Smooth muscle cell (in vitro differentiated cells): ENCODE results near the gene NMBR. TPM values are rescaled to one million over a fixed set of nuclear protein-coding genes. Genes with fewer than 3 reads are reported as not detected.

Experiments
- DNase-seq: peaks from one replicate; lab custom pipeline; 2025; ENCODE audit not compliant: unreplicated experiment; lab: John Stamatoyannopoulos, UW
- H2AFZ ChIP-seq: fragments of 200-600 bp; sonication (generic); 2 replicates; pipeline ENCODE4 v1.6.0; 2016; ENCODE audit warnings: antibody characterized with exemption, low read depth, mild to moderate bottlenecking
- H3F3A ChIP-seq: fragments of 200-600 bp; sonication (generic); 2 replicates; pipeline ENCODE4 v1.6.0; 2017; ENCODE audit warnings: antibody characterized with exemption, low read depth
- H3K27ac ChIP-seq: fragments of 200-600 bp; sonication (generic); 2 replicates; pipeline ENCODE4 v1.5.1; 2016; ENCODE audit warnings: low read depth, mild to moderate bottlenecking
- H3K27me3 ChIP-seq: fragments of 200-600 bp; sonication (generic); 2 replicates; pipeline ENCODE4 v1.6.1; 2016; ENCODE audit warnings: low read depth, mild to moderate bottlenecking
- H3K36me3 ChIP-seq: fragments of 200-600 bp; sonication (generic); 2 replicates; pipeline ENCODE4 v1.5.1; 2016; ENCODE audit warnings: low read depth
- H3K4me1 ChIP-seq: fragments of 200-600 bp; sonication (generic); 2 replicates; pipeline ENCODE4 v1.5.1; 2016; ENCODE audit warnings: low read depth
- H3K4me2 ChIP-seq: fragments of 200-600 bp; sonication (generic); 2 replicates; pipeline ENCODE4 v1.6.0; 2016; ENCODE audit warnings: mild to moderate bottlenecking
- H3K4me3 ChIP-seq: fragments of 200-600 bp; sonication (generic); 2 replicates; pipeline ENCODE4 v1.5.1; 2016; ENCODE audit warnings: mild to moderate bottlenecking
- H3K79me2 ChIP-seq: fragments of 200-600 bp; sonication (generic); 2 replicates; pipeline ENCODE4 v1.6.0; 2016; ENCODE audit warnings: low read depth, mild to moderate bottlenecking
- H3K9ac ChIP-seq: fragments of 200-600 bp; sonication (generic); 2 replicates; pipeline ENCODE4 v1.6.0; 2016; ENCODE audit warnings: low read depth
- H3K9me3 ChIP-seq: fragments of 200-600 bp; sonication (generic); replicated peaks from 2 replicates; pipeline ENCODE4 v1.5.1; 2016; ENCODE audit warnings: low read depth
- H4K20me1 ChIP-seq: fragments of 200-600 bp; sonication (generic); 2 replicates; pipeline ENCODE4 v1.6.0; 2016; ENCODE audit warnings: low read depth
- WGBS: methylation state at CpG from one replicate; pipeline ENCODE4 v1.1.7; 2016; ENCODE audit warnings: low lambda C conversion rate; 5-methylcytosine and 5-hydroxymethylcytosine counted together
- polyA plus RNA-seq: library from polyadenylated mRNA; unstranded; fragments of >200 nt; fragmentation: Nextera tagmentation; extraction: Ambion mirVana; gene quantifications from 2 replicates; pipeline ENCODE4 v1.2.1, GENCODE V29; 2016
- total RNA-seq: library from RNA; depleted of rRNA; stranded (reverse); fragments of >200 nt; gene quantifications from 2 replicates; pipeline ENCODE4 v1.2.3, GENCODE V29; 2014
- TF ChIP-seq, protein P1 (sequence below): fragments of 200-600 bp; sonication (generic); IDR thresholded peaks from 2 replicates; pipeline ENCODE4 v1.5.1; 2017; ENCODE audit warnings: borderline replicate concordance, mild to moderate bottlenecking, antibody characterized with exemption; ENCODE audit not compliant: insufficient read depth, poor library complexity, severe bottlenecking

Gene NMBR
- not detected in 2 replicates for total RNA-seq
- not detected in 2 replicates for polyA plus RNA-seq

DNA sequence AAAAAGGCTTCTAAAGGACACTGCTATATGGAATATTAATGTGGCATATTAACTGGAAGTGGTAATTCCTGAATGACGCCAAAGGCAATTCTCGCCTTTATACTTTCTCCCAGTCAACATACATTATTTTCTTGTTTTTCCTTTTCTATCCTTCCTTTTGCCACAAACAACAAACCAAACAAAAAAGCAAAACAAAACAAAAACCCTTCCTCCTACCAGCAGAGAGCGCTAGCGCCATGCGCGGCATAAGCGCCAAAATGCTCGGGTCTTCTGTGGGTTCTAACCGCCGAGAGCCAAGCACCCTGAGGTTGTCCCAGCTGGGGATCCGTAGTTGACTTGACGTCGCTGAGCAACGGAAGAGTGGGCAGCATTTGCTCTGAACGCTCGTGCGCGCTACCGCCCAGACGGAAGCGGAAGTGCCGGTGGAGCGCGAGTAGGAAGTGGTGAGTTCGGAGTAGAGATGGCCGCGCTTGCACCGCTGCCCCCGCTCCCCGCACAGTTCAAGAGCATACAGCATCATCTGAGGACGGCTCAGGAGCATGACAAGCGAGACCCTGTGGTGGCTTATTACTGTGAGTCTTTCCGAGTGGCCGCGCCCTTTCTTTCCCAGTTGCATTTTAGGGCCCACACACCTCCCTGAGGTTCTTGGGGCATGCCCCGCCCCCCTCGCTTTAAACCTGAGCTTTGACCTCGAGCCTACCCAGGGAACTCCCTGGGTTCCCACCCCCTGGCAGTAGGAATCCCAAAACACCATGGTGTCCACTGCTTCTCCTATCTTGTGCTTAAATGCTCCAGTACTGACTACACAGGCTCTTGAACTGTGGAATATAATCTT is at the start of gene NMBR, which contains the start of gene VTA1:
TSS of gene NMBR (minus strand) at position 295 of the 835 bp plus-strand sequence. CDS start 58,464 bp downstream, outside the sequence.
TSS of gene VTA1 (plus strand) at position 436 of the 835 bp plus-strand sequence. CDS start at position 461, 25 bp downstream.
- peaks cover 9% of the 10 kb centered on the region for H3K4me1 ChIP-seq
- peak; percentile 71 for DNase-seq
- peak within 1 kb of the TSS; percentile 86 for H3K4me2 ChIP-seq
- TF ChIP-seq, protein P1, sequence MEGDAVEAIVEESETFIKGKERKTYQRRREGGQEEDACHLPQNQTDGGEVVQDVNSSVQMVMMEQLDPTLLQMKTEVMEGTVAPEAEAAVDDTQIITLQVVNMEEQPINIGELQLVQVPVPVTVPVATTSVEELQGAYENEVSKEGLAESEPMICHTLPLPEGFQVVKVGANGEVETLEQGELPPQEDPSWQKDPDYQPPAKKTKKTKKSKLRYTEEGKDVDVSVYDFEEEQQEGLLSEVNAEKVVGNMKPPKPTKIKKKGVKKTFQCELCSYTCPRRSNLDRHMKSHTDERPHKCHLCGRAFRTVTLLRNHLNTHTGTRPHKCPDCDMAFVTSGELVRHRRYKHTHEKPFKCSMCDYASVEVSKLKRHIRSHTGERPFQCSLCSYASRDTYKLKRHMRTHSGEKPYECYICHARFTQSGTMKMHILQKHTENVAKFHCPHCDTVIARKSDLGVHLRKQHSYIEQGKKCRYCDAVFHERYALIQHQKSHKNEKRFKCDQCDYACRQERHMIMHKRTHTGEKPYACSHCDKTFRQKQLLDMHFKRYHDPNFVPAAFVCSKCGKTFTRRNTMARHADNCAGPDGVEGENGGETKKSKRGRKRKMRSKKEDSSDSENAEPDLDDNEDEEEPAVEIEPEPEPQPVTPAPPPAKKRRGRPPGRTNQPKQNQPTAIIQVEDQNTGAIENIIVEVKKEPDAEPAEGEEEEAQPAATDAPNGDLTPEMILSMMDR: peak; percentile 76
- peak within 1 kb of the TSS; percentile 81 for H3K9ac ChIP-seq
- 2% methylated on average over 37 of the region's 38 CpGs for WGBS
- H3K27me3 ChIP-seq: no peaks in the 10 kb centered on the region
- H3F3A ChIP-seq: no peaks in the 10 kb centered on the region
- H2AFZ ChIP-seq: peak within 1 kb of the TSS; percentile 98
- peaks cover 49% of the 10 kb centered on the region for H3K79me2 ChIP-seq
- H3K36me3 ChIP-seq: no peaks in the 10 kb centered on the region
- H3K4me3 ChIP-seq: peak within 1 kb of the TSS; percentile 92
- H4K20me1 ChIP-seq: peaks cover 10% of the 10 kb centered on the region
- no peaks in the 10 kb centered on the region for H3K9me3 ChIP-seq
- H3K27ac ChIP-seq: peak within 1 kb of the TSS; percentile 31

DNA sequence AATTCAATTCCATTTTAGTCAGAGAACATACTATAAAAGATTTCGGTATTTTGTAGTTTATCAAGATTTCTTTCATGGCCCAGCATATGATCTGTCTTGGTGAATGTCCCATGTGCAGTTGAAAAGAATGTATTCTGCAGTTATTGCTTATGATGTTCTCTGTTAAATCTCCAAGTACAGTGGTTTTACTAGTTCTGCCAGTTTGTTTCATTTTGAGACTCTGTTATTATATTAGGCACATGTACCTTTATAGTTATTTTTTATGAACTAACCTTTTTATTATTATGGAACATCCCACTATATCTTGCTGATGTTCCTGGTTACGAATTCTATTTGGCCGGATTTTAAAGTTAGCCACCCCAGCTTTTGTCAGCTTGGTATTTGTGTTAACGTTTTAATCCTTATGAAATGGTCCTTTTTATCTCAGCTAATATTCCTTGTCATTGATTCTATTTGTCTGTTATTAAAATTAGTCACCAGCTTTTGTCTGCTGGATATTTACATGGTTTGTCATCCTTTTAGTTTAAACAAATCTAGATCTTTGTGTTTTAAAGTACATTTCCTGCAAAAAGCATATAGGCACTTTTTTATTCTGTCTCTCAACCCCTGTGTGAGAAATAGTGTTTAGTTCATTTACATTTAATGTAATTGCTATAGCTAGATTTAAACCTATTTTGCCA is 49.1 kb upstream of the NMBR start:
- Histone ChIP-seq H3K9ac (no peak overlapping the region), H3F3A (no peaks in the 10 kb centered on the region), H3K9me3 (no peaks in the 10 kb centered on the region), H3K4me3 (no peak overlapping the region), H3K79me2 (peaks cover 13% of the 10 kb centered on the region), H3K4me2 (no peak overlapping the region), H3K4me1 (no peaks in the 10 kb centered on the region), H3K36me3 (peaks cover 10% of the 10 kb centered on the region), H3K27me3 (no peaks in the 10 kb centered on the region), H2AFZ (no peak overlapping the region), H3K27ac (no peak overlapping the region), H4K20me1 (peaks cover 16% of the 10 kb centered on the region)
- 97% methylated on average over 4 of the region's 4 CpGs for WGBS
- no peak for DNase-seq
- TF ChIP-seq, protein P1: no peak

DNA sequence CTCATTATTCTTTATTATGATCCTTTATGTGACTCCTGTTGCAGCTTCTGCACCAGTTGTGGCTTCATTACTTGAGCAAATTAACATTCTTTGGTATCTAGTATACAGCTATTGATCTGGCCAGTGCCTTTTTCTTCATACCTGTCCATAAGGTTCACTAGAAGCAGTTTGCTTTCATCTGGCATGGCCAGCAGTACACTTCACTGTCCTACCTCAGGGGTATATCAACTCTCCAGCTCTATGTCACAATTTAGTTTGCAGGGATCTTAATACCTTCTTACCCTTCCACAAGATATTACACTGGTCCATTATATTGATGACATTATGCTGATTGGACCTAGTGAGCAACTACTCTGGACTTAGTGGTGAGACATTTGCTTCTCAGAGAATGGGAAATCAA is 46.7 kb upstream of the NMBR start:
- Histone ChIP-seq H3K4me1 (no peaks in the 10 kb centered on the region), H3K4me3 (no peak overlapping the region), H3K27me3 (no peaks in the 10 kb centered on the region), H3K27ac (no peak overlapping the region), H3K9me3 (no peaks in the 10 kb centered on the region), H3K4me2 (no peak overlapping the region), H2AFZ (no peak overlapping the region), H4K20me1 (peaks cover 16% of the 10 kb centered on the region), H3K36me3 (peaks cover 4% of the 10 kb centered on the region), H3F3A (no peaks in the 10 kb centered on the region), H3K9ac (no peak overlapping the region), H3K79me2 (peaks cover 13% of the 10 kb centered on the region)
- TF ChIP-seq, protein P1: no peak
- no peak for DNase-seq
